ENCODE data around the gene METTL6. TPM values are rescaled to one million over a fixed set of nuclear protein-coding genes. Genes with fewer than 3 reads are reported as not detected.
"Not testable (repeated sequence)": the region's sequence is repeated elsewhere in the genome, so short reads cannot be mapped to it uniquely, and the experiment has no call there.

METTL6 gene
- total and polyA plus RNA-seq, 2 experiments from 2014 or later: 21.6 to 30.9 TPM

GRCh38 chr3:15462451-15462850 lies 35.1 kb upstream of the METTL6 start:
- Histone ChIP-seq H3K4me3 (no peak overlapping the region), H3F3A (ENCODE audit: insufficient read depth) (no peaks in the 10 kb centered on the region), H3K27me3 (replicated peaks; ENCODE audit: insufficient read depth) (no peaks in the 10 kb centered on the region), H3K9me2 (ENCODE audit: insufficient read depth) (no peaks in the 10 kb centered on the region), H2AFZ (no peak overlapping the region), H3K4me1 (ENCODE audit: insufficient read depth) (no peaks in the 10 kb centered on the region), H4K20me1 (ENCODE audit: insufficient read depth) (no peaks in the 10 kb centered on the region), H3K9ac (no peak overlapping the region), H3K36me3 (ENCODE audit: low read depth) (no peaks in the 10 kb centered on the region), H3K9me3 (ENCODE audit: low read depth) (no peaks in the 10 kb centered on the region), H3K4me2 (ENCODE audit: unreplicated experiment) (no peak overlapping the region), H3K27ac (no peak overlapping the region), H3K79me2 (ENCODE audit: insufficient read depth) (no peaks in the 10 kb centered on the region)
- 82 to 84% methylated on average over 5 of the region's 5 CpGs for WGBS, 2 experiments (ENCODE audit: low coverage in 1 of 2, low lambda C conversion rate in 2 of 2, missing lambda C conversion rate in 2 of 2)
- in situ Hi-C loops (cut with MboI): no loop called here
- TF ChIP-seq EZH2phosphoT487 (IDR thresholded peaks at IDR 0.05; ENCODE audit: insufficient read depth, low read depth) (no peak), EZH2 (IDR thresholded peaks at IDR 0.05; ENCODE audit: insufficient read depth, poor library complexity, severe bottlenecking) (no peak)
- no peak for DNase-seq

- no peaks in the 10 kb centered on the region for H3K4me1 ChIP-seq (ENCODE audit: insufficient read depth)
- no peaks in the 10 kb centered on the region for H4K20me1 ChIP-seq (ENCODE audit: insufficient read depth)
- H3K9me3 ChIP-seq (ENCODE audit: low read depth): no peaks in the 10 kb centered on the region
- no peaks in the 10 kb centered on the region for H3K9me2 ChIP-seq (ENCODE audit: insufficient read depth)
- no peaks in the 10 kb centered on the region for H3K79me2 ChIP-seq (ENCODE audit: insufficient read depth)
- TF ChIP-seq EZH2 (IDR thresholded peaks at IDR 0.05; ENCODE audit: insufficient read depth, poor library complexity, severe bottlenecking) (no peak), EZH2phosphoT487 (IDR thresholded peaks at IDR 0.05; ENCODE audit: insufficient read depth, low read depth) (no peak)
- H3F3A ChIP-seq (ENCODE audit: insufficient read depth): no peaks in the 10 kb centered on the region
- H3K36me3 ChIP-seq (ENCODE audit: low read depth): no peaks in the 10 kb centered on the region
- no peak overlapping the region for H3K4me3 ChIP-seq
- no peak overlapping the region for H3K4me2 ChIP-seq (ENCODE audit: unreplicated experiment)
- no peak overlapping the region for H2AFZ ChIP-seq
- H3K9ac ChIP-seq: no peak overlapping the region
- 52 to 64% methylated on average over 4 of the region's 4 CpGs for WGBS, 2 experiments (ENCODE audit: low coverage in 1 of 2, low lambda C conversion rate in 2 of 2, missing lambda C conversion rate in 2 of 2)
- no peak for DNase-seq
- H3K27ac ChIP-seq: no peak overlapping the region
- no peaks in the 10 kb centered on the region for H3K27me3 ChIP-seq (replicated peaks; ENCODE audit: insufficient read depth)
- in situ Hi-C loops (cut with MboI): no loop called here
These were observed 33.7 kb upstream of the METTL6 start for GRCh38 chr3:15460891-15461531.

- no peaks in the 10 kb centered on the region for H4K20me1 ChIP-seq (ENCODE audit: insufficient read depth)
- H3K9me2 ChIP-seq (ENCODE audit: insufficient read depth): no peaks in the 10 kb centered on the region
- TF ChIP-seq EZH2phosphoT487 (IDR thresholded peaks at IDR 0.05; ENCODE audit: insufficient read depth, low read depth): no peak
- TF ChIP-seq EZH2 (IDR thresholded peaks at IDR 0.05; ENCODE audit: insufficient read depth, poor library complexity, severe bottlenecking): no peak
- in situ Hi-C loops (cut with MboI): no loop called here
- no peak overlapping the region for H3K4me2 ChIP-seq (ENCODE audit: unreplicated experiment)
- WGBS, 2 experiments (ENCODE audit: low coverage in 1 of 2, low lambda C conversion rate in 2 of 2, missing lambda C conversion rate in 2 of 2): 94% methylated on average over 7 of the region's 7 CpGs
- H3K36me3 ChIP-seq (ENCODE audit: low read depth): no peaks in the 10 kb centered on the region
- H3K27ac ChIP-seq: no peak overlapping the region
- no peaks in the 10 kb centered on the region for H3F3A ChIP-seq (ENCODE audit: insufficient read depth)
- no peaks in the 10 kb centered on the region for H3K4me1 ChIP-seq (ENCODE audit: insufficient read depth)
- no peak for DNase-seq
- H3K9me3 ChIP-seq (ENCODE audit: low read depth): no peaks in the 10 kb centered on the region
- no peaks in the 10 kb centered on the region for H3K27me3 ChIP-seq (replicated peaks; ENCODE audit: insufficient read depth)
- H3K4me3 ChIP-seq: no peak overlapping the region
- no peaks in the 10 kb centered on the region for H3K79me2 ChIP-seq (ENCODE audit: insufficient read depth)
- no peak overlapping the region for H3K9ac ChIP-seq
- H2AFZ ChIP-seq: no peak overlapping the region
These were observed 31.0 kb upstream of the METTL6 start for GRCh38 chr3:15458212-15458780.

GRCh38 chr3:15456915-15457314 lies 29.6 kb upstream of the METTL6 start:
- H3K9me2 ChIP-seq (ENCODE audit: insufficient read depth); H3K4me1 ChIP-seq (ENCODE audit: insufficient read depth); H3K79me2 ChIP-seq (ENCODE audit: insufficient read depth); H3K27me3 ChIP-seq (replicated peaks; ENCODE audit: insufficient read depth); in situ Hi-C loops (cut with MboI); H3K4me2 ChIP-seq (ENCODE audit: unreplicated experiment); H3K36me3 ChIP-seq (ENCODE audit: low read depth); H3K4me3 ChIP-seq; H4K20me1 ChIP-seq (ENCODE audit: insufficient read depth); H3K9ac ChIP-seq; DNase-seq; H3K9me3 ChIP-seq (ENCODE audit: low read depth); H3F3A ChIP-seq (ENCODE audit: insufficient read depth); H2AFZ ChIP-seq; H3K27ac ChIP-seq: not testable (repeated sequence)
- WGBS, 2 experiments (ENCODE audit: low coverage in 1 of 2, low lambda C conversion rate in 2 of 2, missing lambda C conversion rate in 2 of 2): 81 to 85% methylated on average over 10 of the region's 10 CpGs

Data from GM23248 (cell line).